Subcutaneous abdominal adipose tissue (tissue), 5 donors: Measurements from ENCODE around the gene TAS2R1.
"Not testable (repeated sequence)": the region's sequence is repeated elsewhere in the genome, so short reads cannot be mapped to it uniquely, and the experiment has no call there.

ENCODE experiments used
- H3K27ac ChIP-seq: one replicate; pipeline ENCODE4 v1.7.0; 2013; ENCODE audit warnings: low read depth, mild to moderate bottlenecking, inconsistent platforms, low read length, moderate library complexity
- H3K27me3 ChIP-seq, 5 donors: one replicate each; pipeline ENCODE4 v1.7.0; 2013; ENCODE audit warnings: low read length in 5 of 5, inconsistent platforms in 1 of 5; ENCODE audit not compliant: control insufficient read depth in 5 of 5, insufficient read depth in 4 of 5
- H3K36me3 ChIP-seq, 5 donors: one replicate each; pipeline ENCODE4 v1.7.0; 2013; ENCODE audit warnings: low read length in 5 of 5; ENCODE audit not compliant: control insufficient read depth in 5 of 5, insufficient read depth in 5 of 5
- H3K4me1 ChIP-seq, 5 donors: one replicate each; pipeline ENCODE4 v1.7.0; 2013; ENCODE audit warnings: low read length in 5 of 5, mild to moderate bottlenecking in 3 of 5, moderate library complexity in 1 of 5; ENCODE audit not compliant: control insufficient read depth in 5 of 5, insufficient read depth in 5 of 5
- H3K4me3 ChIP-seq, 5 donors: one replicate each; pipeline ENCODE4 v1.7.0; 2013; ENCODE audit warnings: low read length in 5 of 5, low read depth in 1 of 5
- H3K9ac ChIP-seq, 5 donors: one replicate each; pipeline ENCODE4 v1.7.0; 2013; ENCODE audit warnings: low read length in 5 of 5, mild to moderate bottlenecking in 4 of 5, moderate library complexity in 3 of 5
- H3K9me3 ChIP-seq, 5 donors: one replicate each; pipeline ENCODE4 v1.7.0; 2013; ENCODE audit warnings: low read length in 5 of 5; ENCODE audit not compliant: control insufficient read depth in 5 of 5
- donor health status: healthy.
- donor health status: healthy.
- donor health status: healthy.
- donor health status: healthy.
- donor health status: healthy.

The TAS2R1 gene

GRCh38 chr5:9610969-9611368 lies 19.2 kb downstream of the TAS2R1 start:
- no peak overlapping the region for H3K9ac ChIP-seq
- no peaks in the 10 kb centered on the region for H3K27me3 ChIP-seq
- no peaks in the 10 kb centered on the region for H3K4me1 ChIP-seq
- H3K27ac ChIP-seq, result no peak overlapping the region
- peaks cover 0 to 5% (median 0%) of the 10 kb centered on the region in 5 donors for H3K9me3 ChIP-seq
- H3K4me3 ChIP-seq, result no peak overlapping the region
- H3K36me3 ChIP-seq, result no peaks in the 10 kb centered on the region

GRCh38 chr5:9610364-9610763 lies 19.8 kb downstream of the TAS2R1 start:
- no peak overlapping the region for H3K4me3 ChIP-seq

GRCh38 chr5:9608093-9608492 lies 22.1 kb downstream of the TAS2R1 start:
- H3K27ac ChIP-seq, result no peak overlapping the region

More at GRCh38 chr5:9610364-9610763, 19.8 kb downstream of the TAS2R1 start:
- H3K9ac ChIP-seq, result no peak overlapping the region
- no peaks in the 10 kb centered on the region for H3K36me3 ChIP-seq
- no peaks in the 10 kb centered on the region for H3K27me3 ChIP-seq
- peaks cover 0 to 5% (median 0%) of the 10 kb centered on the region in 5 donors for H3K9me3 ChIP-seq
- H3K27ac ChIP-seq, result no peak overlapping the region
- peaks cover 0 to 3% (median 0%) of the 10 kb centered on the region in 5 donors for H3K4me1 ChIP-seq

GRCh38 chr5:9605041-9605838 lies 24.9 kb downstream of the TAS2R1 start:
- H3K27me3 ChIP-seq, result no peaks in the 10 kb centered on the region
- no peaks in the 10 kb centered on the region for H3K9me3 ChIP-seq
- H3K4me3 ChIP-seq, result no peak overlapping the region
- H3K4me1 ChIP-seq, result peaks cover 0 to 5% (median 0%) of the 10 kb centered on the region in 5 donors
- no peak overlapping the region for H3K9ac ChIP-seq
- H3K27ac ChIP-seq, result no peak overlapping the region
- no peaks in the 10 kb centered on the region for H3K36me3 ChIP-seq

More at GRCh38 chr5:9608093-9608492, 22.1 kb downstream of the TAS2R1 start:
- Histone ChIP-seq H3K27me3 (no peaks in the 10 kb centered on the region), H3K9ac (no peak overlapping the region), H3K36me3 (no peaks in the 10 kb centered on the region), H3K4me1 (peaks cover 0 to 5% (median 0%) of the 10 kb centered on the region in 5 donors), H3K4me3 (no peak overlapping the region), H3K9me3 (peaks cover 0 to 5% (median 0%) of the 10 kb centered on the region in 5 donors)

GRCh38 chr5:9604416-9604815 lies 25.7 kb downstream of the TAS2R1 start:
- H3K4me3 ChIP-seq, result no peak overlapping the region
- no peak overlapping the region for H3K27ac ChIP-seq
- no peaks in the 10 kb centered on the region for H3K9me3 ChIP-seq

GRCh38 chr5:9601055-9601739 lies 29.0 kb downstream of the TAS2R1 start:
- Histone ChIP-seq H3K4me1 (peaks cover 0 to 5% (median 0%) of the 10 kb centered on the region in 5 donors), H3K9me3 (no peaks in the 10 kb centered on the region), H3K27ac (no peak overlapping the region), H3K27me3 (no peaks in the 10 kb centered on the region), H3K9ac (no peak overlapping the region), H3K4me3 (no peak overlapping the region), H3K36me3 (no peaks in the 10 kb centered on the region)

More at GRCh38 chr5:9604416-9604815, 25.7 kb downstream of the TAS2R1 start:
- Histone ChIP-seq H3K9ac (no peak overlapping the region), H3K27me3 (no peaks in the 10 kb centered on the region), H3K36me3 (no peaks in the 10 kb centered on the region), H3K4me1 (peaks cover 0 to 5% (median 0%) of the 10 kb centered on the region in 5 donors)

- no peaks in the 10 kb centered on the region for H3K27me3 ChIP-seq
- H3K4me3 ChIP-seq, result no peak overlapping the region
- no peak overlapping the region for H3K9ac ChIP-seq
- H3K27ac ChIP-seq, result no peak overlapping the region
- H3K4me1 ChIP-seq, result no peaks in the 10 kb centered on the region
- H3K9me3 ChIP-seq, result no peaks in the 10 kb centered on the region
- no peaks in the 10 kb centered on the region for H3K36me3 ChIP-seq
Observed at GRCh38 chr5:9599391-9599790, 30.8 kb downstream of the TAS2R1 start.

GRCh38 chr5:9598329-9598728 lies 31.8 kb downstream of the TAS2R1 start:
- not testable (repeated sequence) for H3K4me3 ChIP-seq, H3K36me3 ChIP-seq, H3K9me3 ChIP-seq, H3K27me3 ChIP-seq, H3K9ac ChIP-seq, H3K27ac ChIP-seq, H3K4me1 ChIP-seq

GRCh38 chr5:9597322-9597721 lies 32.8 kb downstream of the TAS2R1 start:
- H3K36me3 ChIP-seq, H3K9me3 ChIP-seq, H3K4me3 ChIP-seq, H3K9ac ChIP-seq, H3K4me1 ChIP-seq, H3K27ac ChIP-seq, H3K27me3 ChIP-seq: not testable (repeated sequence)

GRCh38 chr5:9596824-9597223 lies 33.3 kb downstream of the TAS2R1 start:
- Histone ChIP-seq H3K9ac (no peak overlapping the region), H3K9me3 (no peaks in the 10 kb centered on the region), H3K36me3 (no peaks in the 10 kb centered on the region), H3K27me3 (no peaks in the 10 kb centered on the region), H3K27ac (no peak overlapping the region), H3K4me1 (no peaks in the 10 kb centered on the region), H3K4me3 (no peak overlapping the region)
